Trophoblast cell (in vitro differentiated cells and primary cell): Measurements from ENCODE around the gene PRUNE2.

Experiments used
- DNase-seq, 2 donors: peaks; one replicate each; pipeline ENCODE4 v3.0.0-alpha.2; 2016
- H2AFZ ChIP-seq: 2 replicates; pipeline ENCODE4 v1.6.1; 2013; ENCODE audit warnings: low read length, moderate library complexity, mild to moderate bottlenecking; ENCODE audit not compliant: insufficient read depth, poor library complexity
- H2AK5ac ChIP-seq: 2 replicates; pipeline ENCODE4 v1.6.1; 2013; ENCODE audit warnings: mild to moderate bottlenecking, low read length
- H2BK120ac ChIP-seq: 2 replicates; pipeline ENCODE4 v1.6.1; 2013; ENCODE audit warnings: low read length, mild to moderate bottlenecking, moderate library complexity; ENCODE audit not compliant: insufficient read depth, poor library complexity
- H2BK12ac ChIP-seq: 2 replicates; pipeline ENCODE4 v1.6.1; 2013; ENCODE audit warnings: mild to moderate bottlenecking, low read length, moderate library complexity
- H2BK5ac ChIP-seq: 2 replicates; pipeline ENCODE4 v1.6.1; 2013; ENCODE audit warnings: low read length, low read depth, moderate library complexity, mild to moderate bottlenecking; ENCODE audit not compliant: poor library complexity
- H3K14ac ChIP-seq: 2 replicates; pipeline ENCODE4 v1.6.1; 2013; ENCODE audit warnings: mild to moderate bottlenecking, low read length
- H3K18ac ChIP-seq: 2 replicates; pipeline ENCODE4 v1.6.1; 2013; ENCODE audit warnings: mild to moderate bottlenecking, low read length
- H3K23ac ChIP-seq: 2 replicates; pipeline ENCODE4 v1.6.1; 2013; ENCODE audit warnings: low read length
- H3K27ac ChIP-seq: 2 replicates; pipeline ENCODE4 v1.5.1; 2013; ENCODE audit warnings: low read depth, mild to moderate bottlenecking, inconsistent platforms, low read length, moderate library complexity
- H3K27me3 ChIP-seq: 2 replicates; pipeline ENCODE4 v1.6.1; 2013; ENCODE audit warnings: inconsistent platforms, mild to moderate bottlenecking, low read length, moderate library complexity; ENCODE audit not compliant: insufficient read depth
- H3K36me3 ChIP-seq, 2 experiments: 1 replicate in 1 of 2; 2 replicates in 1 of 2; pipeline ENCODE4 v1.6.1; 2013; ENCODE audit warnings: low read length in 2 of 2, mild to moderate bottlenecking in 2 of 2, moderate library complexity in 1 of 2; ENCODE audit not compliant: insufficient read depth in 2 of 2, control insufficient read depth in 1 of 2
- H3K4ac ChIP-seq: 2 replicates; pipeline ENCODE4 v1.6.1; 2013; ENCODE audit warnings: low read depth, mild to moderate bottlenecking, low read length, moderate library complexity
- H3K4me1 ChIP-seq, 2 experiments: 1 replicate in 1 of 2; 2 replicates in 1 of 2; pipeline ENCODE4 v1.6.1; 2013; ENCODE audit warnings: low read length in 2 of 2, mild to moderate bottlenecking in 2 of 2, moderate library complexity in 1 of 2; ENCODE audit not compliant: insufficient read depth in 2 of 2, control insufficient read depth in 1 of 2
- H3K4me2 ChIP-seq: 2 replicates; pipeline ENCODE4 v1.6.1; 2013; ENCODE audit warnings: inconsistent platforms, mild to moderate bottlenecking, low read length, moderate library complexity
- H3K4me3 ChIP-seq: 2 replicates; pipeline ENCODE4 v1.5.1; 2013; ENCODE audit warnings: mild to moderate bottlenecking, low read depth, low read length, inconsistent platforms
- H3K79me1 ChIP-seq: one replicate; pipeline ENCODE4 v1.6.1; 2013; ENCODE audit warnings: low read length
- H3K79me2 ChIP-seq: 2 replicates; pipeline ENCODE4 v1.6.1; 2013; ENCODE audit warnings: low read length, mild to moderate bottlenecking; ENCODE audit not compliant: control insufficient read depth, insufficient read depth, poor library complexity
- H3K9ac ChIP-seq: 2 replicates; pipeline ENCODE4 v1.6.1; 2013; ENCODE audit warnings: mild to moderate bottlenecking, low read length
- H3K9me3 ChIP-seq: 2 replicates; pipeline ENCODE4 v1.6.1; 2013; ENCODE audit warnings: low read depth, mild to moderate bottlenecking, control low read depth, inconsistent platforms, low read length; ENCODE audit not compliant: insufficient read depth
- H4K12ac ChIP-seq: 2 replicates; pipeline ENCODE4 v1.6.1; 2013; ENCODE audit warnings: low read depth, mild to moderate bottlenecking, low read length, moderate library complexity
- H4K8ac ChIP-seq: 2 replicates; pipeline ENCODE4 v1.6.1; 2013; ENCODE audit warnings: low read depth, mild to moderate bottlenecking, low read length, moderate library complexity
- H4K91ac ChIP-seq: one replicate; pipeline ENCODE4 v1.6.1; 2013; ENCODE audit warnings: low read depth, mild to moderate bottlenecking, low read length, moderate library complexity
- WGBS: extraction: QIAGEN DNeasy Blood & Tissue Kit; methylation state at CpG from one replicate; pipeline ENCODE4 v1.1.7; 2013; ENCODE audit warnings: missing lambda C conversion rate; ENCODE audit not compliant: insufficient read length, insufficient coverage; ENCODE audit errors: extremely low coverage; 5-methylcytosine and 5-hydroxymethylcytosine counted together

Gene PRUNE2

DNA sequence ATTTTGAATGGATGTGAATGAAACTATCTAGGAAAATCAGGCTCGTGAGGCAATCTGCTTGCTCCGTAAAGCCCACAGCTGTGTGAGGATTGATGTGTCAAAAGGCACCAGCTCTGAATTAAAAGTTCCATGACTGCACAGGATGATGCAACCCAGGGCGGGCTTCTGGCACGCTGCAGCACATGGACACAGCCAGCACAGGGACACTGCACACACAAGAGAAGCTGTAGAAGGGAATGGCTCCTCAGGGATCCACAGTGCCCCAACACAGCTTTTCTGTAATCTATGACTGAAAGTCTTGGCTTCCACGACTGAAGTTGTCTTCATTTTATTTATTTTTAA, 295.9 kb downstream of the PRUNE2 start:
- WGBS = no CpG with 5 or more reads among the region's 5 CpGs
- H3K18ac ChIP-seq = no peak overlapping the region
- H3K4me1 ChIP-seq = no peaks in the 10 kb centered on the region
- no peaks in the 10 kb centered on the region for H3K36me3 ChIP-seq
- H2AFZ ChIP-seq = no peak overlapping the region
- H4K8ac ChIP-seq = no peak overlapping the region
- no peak overlapping the region for H3K4ac ChIP-seq
- no peak overlapping the region for H3K14ac ChIP-seq
- no peak overlapping the region for H3K4me2 ChIP-seq
- no peak overlapping the region for H4K12ac ChIP-seq
- no peak overlapping the region for H2BK5ac ChIP-seq
- H3K4me3 ChIP-seq = no peak overlapping the region
- no peak overlapping the region for H2BK120ac ChIP-seq
- no peak overlapping the region for H2BK12ac ChIP-seq
- H3K23ac ChIP-seq = no peak overlapping the region
- H3K9me3 ChIP-seq = no peaks in the 10 kb centered on the region
- no peak overlapping the region for H2AK5ac ChIP-seq
- H3K79me1 ChIP-seq = no peaks in the 10 kb centered on the region
- H3K27me3 ChIP-seq = no peaks in the 10 kb centered on the region
- no peak overlapping the region for H3K27ac ChIP-seq
- H3K9ac ChIP-seq = no peak overlapping the region
- DNase-seq = peak in 1 of 2 donors; percentile 39
- no peaks in the 10 kb centered on the region for H3K79me2 ChIP-seq
- no peak overlapping the region for H4K91ac ChIP-seq

DNA sequence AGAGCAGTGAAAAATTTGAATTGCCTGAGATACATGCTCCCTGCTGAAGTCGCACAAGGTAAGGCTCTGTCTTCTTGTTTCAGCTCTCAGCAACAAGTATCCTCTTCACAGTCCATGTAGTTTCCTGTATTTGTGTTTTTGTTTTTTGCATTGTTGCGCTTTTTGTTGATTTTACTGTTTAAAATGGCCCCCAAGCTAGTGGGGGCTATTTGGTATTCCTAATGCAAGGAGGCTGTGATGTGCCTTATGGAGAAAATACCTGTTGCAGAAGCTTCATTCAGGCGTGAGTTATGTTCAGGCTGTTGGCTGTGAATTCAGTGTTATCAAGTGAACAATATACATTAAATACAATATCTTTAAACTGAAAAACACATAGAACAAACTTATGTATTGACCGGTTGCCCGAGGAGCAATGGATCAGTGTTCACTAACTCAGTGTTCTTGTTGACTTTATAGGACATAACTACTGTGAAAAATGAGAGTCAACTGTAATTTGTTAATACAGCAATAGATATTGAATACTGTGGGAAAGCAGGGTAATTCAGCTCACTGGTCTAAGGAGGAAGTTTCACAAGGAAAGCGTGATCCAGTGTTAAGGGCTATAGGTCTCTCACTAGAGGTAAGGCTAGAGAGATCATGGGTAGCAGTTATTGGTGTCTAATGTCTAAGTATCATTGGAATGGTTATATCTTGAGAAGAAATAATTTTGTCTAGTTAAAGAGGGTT, 296.5 kb downstream of the PRUNE2 start:
- no peak overlapping the region for H4K12ac ChIP-seq
- H3K9me3 ChIP-seq = no peaks in the 10 kb centered on the region
- H3K9ac ChIP-seq = no peak overlapping the region
- H3K4ac ChIP-seq = no peak overlapping the region
- H4K8ac ChIP-seq = no peak overlapping the region
- H3K27ac ChIP-seq = no peak overlapping the region
- no peak overlapping the region for H2BK5ac ChIP-seq
- H2BK12ac ChIP-seq = no peak overlapping the region
- DNase-seq = no peak
- no peaks in the 10 kb centered on the region for H3K79me1 ChIP-seq
- H3K4me3 ChIP-seq = no peak overlapping the region
- no peak overlapping the region for H3K14ac ChIP-seq
- H2AFZ ChIP-seq = no peak overlapping the region
- H3K23ac ChIP-seq = no peak overlapping the region
- H3K4me1 ChIP-seq = no peaks in the 10 kb centered on the region
- no peaks in the 10 kb centered on the region for H3K79me2 ChIP-seq
- H3K18ac ChIP-seq = no peak overlapping the region
- no peak overlapping the region for H2BK120ac ChIP-seq
- no peaks in the 10 kb centered on the region for H3K27me3 ChIP-seq
- H3K36me3 ChIP-seq = no peaks in the 10 kb centered on the region
- H2AK5ac ChIP-seq = no peak overlapping the region
- H4K91ac ChIP-seq = no peak overlapping the region
- no peak overlapping the region for H3K4me2 ChIP-seq
- no CpG with 5 or more reads among the region's 6 CpGs for WGBS

DNA sequence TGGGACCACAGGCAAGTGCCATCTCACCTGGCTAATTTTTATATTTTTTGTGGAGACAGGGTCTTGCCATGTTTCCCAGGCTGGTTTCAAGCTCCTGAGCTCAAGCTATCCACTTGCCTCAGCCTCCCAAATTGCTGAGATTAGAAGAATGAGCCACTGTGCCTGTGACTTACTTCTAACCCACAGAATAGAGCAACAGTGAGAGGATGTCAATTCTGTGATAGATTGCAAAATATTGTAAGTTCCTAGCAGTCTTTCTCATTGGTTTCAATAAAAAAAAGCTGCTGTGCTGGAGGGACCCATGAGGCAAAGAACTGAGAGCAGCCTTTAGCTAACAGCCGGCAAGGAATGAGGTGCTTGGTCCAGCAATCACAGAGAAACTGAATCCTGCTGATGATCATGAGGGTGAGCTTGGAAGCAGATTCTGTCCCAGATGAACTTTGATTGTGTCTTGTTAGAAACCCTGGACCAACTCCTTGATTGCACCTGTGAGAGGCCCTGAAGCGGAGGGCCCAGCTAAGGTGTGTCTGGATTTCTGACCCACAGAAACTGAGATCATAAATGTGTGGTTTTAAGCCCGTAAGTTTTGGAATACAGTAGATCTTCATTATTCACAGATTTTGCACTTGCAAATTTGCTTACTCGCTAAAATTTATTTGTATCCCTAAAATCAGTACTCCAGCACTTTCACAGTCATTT, 297.2 kb downstream of the PRUNE2 start:
- no peaks in the 10 kb centered on the region for H3K4me1 ChIP-seq
- H4K12ac ChIP-seq = no peak overlapping the region
- H3K4me3 ChIP-seq = no peak overlapping the region
- no peaks in the 10 kb centered on the region for H3K36me3 ChIP-seq
- no peak overlapping the region for H2BK120ac ChIP-seq
- H3K14ac ChIP-seq = no peak overlapping the region
- no peaks in the 10 kb centered on the region for H3K9me3 ChIP-seq
- no peaks in the 10 kb centered on the region for H3K79me1 ChIP-seq
- H3K4ac ChIP-seq = no peak overlapping the region
- no peak overlapping the region for H2AFZ ChIP-seq
- no peak for DNase-seq
- no peak overlapping the region for H3K27ac ChIP-seq
- WGBS = no CpG with 5 or more reads among the region's 4 CpGs
- H2BK12ac ChIP-seq = no peak overlapping the region
- no peaks in the 10 kb centered on the region for H3K79me2 ChIP-seq
- no peak overlapping the region for H3K9ac ChIP-seq
- H3K4me2 ChIP-seq = no peak overlapping the region
- no peak overlapping the region for H2BK5ac ChIP-seq
- H4K91ac ChIP-seq = no peak overlapping the region
- H3K23ac ChIP-seq = no peak overlapping the region
- no peak overlapping the region for H2AK5ac ChIP-seq
- H3K27me3 ChIP-seq = no peaks in the 10 kb centered on the region
- no peak overlapping the region for H3K18ac ChIP-seq
- H4K8ac ChIP-seq = no peak overlapping the region

DNA sequence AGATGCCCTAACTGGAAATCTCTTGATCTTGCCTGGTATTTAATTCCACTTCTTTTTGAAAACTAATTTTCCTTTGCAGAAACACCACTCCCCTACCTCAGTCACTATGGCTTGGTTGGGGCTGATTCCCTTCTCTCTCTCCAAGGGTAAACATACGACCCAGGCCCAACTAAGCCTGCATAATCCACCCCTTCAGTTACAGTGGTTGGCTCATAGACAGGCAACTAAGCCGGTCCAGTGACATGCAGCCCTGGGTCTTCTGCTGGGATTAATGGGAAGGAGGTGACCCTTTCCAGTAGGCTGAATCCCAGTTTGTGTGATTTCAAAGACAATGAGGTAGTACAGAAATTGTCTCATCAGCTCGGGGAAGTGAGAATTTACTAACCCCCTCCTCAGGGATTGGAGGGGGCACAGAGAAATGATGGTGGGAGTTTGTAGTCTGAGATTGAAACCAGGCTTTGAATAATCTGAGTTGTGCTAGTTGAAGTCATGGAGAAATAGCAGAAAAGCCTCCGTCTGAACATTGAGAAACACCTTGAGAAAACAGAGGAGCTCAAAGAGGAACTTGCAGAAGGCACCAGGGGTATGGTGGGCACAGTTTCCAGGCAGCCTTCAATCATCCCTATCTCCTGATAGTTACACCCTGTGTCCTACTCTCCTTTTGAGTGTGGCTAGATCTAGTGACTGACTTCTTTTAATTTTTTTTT, 298.0 kb downstream of the PRUNE2 start:
- Histone ChIP-seq H3K79me1 (no peaks in the 10 kb centered on the region), H3K9ac (no peak overlapping the region), H3K27ac (no peak overlapping the region), H2AK5ac (no peak overlapping the region), H2AFZ (no peak overlapping the region), H4K91ac (no peak overlapping the region), H3K36me3 (no peaks in the 10 kb centered on the region), H2BK12ac (no peak overlapping the region), H2BK5ac (no peak overlapping the region), H3K4ac (no peak overlapping the region), H4K12ac (no peak overlapping the region), H4K8ac (no peak overlapping the region), H2BK120ac (no peak overlapping the region), H3K4me3 (no peak overlapping the region), H3K4me2 (no peak overlapping the region), H3K27me3 (no peaks in the 10 kb centered on the region), H3K14ac (no peak overlapping the region), H3K4me1 (no peaks in the 10 kb centered on the region), H3K18ac (no peak overlapping the region), H3K79me2 (no peaks in the 10 kb centered on the region), H3K9me3 (no peaks in the 10 kb centered on the region), H3K23ac (no peak overlapping the region)
- DNase-seq = no peak
- no CpG with 5 or more reads among the region's 4 CpGs for WGBS
